ENCODE data around the gene KRT26.

Gene KRT26

DNA sequence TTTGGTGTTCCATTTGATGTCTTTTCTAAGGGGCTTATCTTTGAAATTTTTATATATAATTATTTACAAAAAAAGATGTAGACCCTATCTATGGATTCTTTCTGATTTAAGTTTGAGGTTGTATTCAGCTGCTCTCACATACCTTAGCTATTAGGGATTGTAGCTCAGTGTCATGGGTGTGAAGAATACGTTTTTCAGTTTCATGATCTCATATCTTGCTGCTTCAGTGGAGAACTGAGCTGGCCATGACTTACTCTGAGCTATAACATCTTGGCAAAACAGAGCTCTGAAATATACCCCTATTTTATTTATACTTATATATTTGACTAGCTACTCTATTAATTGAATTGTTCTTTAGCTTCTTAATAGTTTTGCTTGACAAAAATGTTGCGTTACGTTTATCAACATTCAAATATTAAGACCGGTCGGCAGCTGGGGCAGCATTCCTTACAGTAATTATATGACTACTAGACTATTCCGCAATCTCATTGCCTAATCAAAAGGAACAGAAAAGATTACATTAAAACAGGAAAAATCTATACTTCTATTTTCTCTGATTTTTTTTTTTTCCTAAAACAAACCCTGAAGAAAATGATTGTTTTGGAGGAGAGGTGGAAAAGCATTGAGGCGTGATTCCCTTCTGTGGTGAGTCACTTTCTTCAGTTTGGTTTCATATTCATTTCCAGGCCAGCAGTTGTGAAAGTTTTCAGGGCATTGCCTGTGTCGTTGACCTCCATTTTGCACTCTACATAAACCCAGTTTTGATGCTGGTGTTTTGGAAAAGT lies 44.4 kb downstream of the KRT26 start:
- Histone ChIP-seq H3K9ac (ENCODE audit: low read length in 2 of 2) (no peak overlapping the region), H3K9me3 (ENCODE audit: control insufficient read depth in 2 of 2, low read length in 2 of 2) (no peaks in the 10 kb centered on the region), H3K27ac (ENCODE audit: low read length) (no peak overlapping the region), H3K27me3 (ENCODE audit: control insufficient read depth in 1 of 2, insufficient read depth in 2 of 2, low read length in 2 of 2) (peaks cover 0 to 2% of the 10 kb centered on the region in 2 donors), H3K4me3 (ENCODE audit: low read length in 2 of 2) (no peak overlapping the region), H3K36me3 (ENCODE audit: control insufficient read depth in 2 of 2, insufficient read depth in 2 of 2, low read length in 2 of 2) (no peaks in the 10 kb centered on the region), H3K4me1 (ENCODE audit: control insufficient read depth, insufficient read depth, low read length) (no peaks in the 10 kb centered on the region)

DNA sequence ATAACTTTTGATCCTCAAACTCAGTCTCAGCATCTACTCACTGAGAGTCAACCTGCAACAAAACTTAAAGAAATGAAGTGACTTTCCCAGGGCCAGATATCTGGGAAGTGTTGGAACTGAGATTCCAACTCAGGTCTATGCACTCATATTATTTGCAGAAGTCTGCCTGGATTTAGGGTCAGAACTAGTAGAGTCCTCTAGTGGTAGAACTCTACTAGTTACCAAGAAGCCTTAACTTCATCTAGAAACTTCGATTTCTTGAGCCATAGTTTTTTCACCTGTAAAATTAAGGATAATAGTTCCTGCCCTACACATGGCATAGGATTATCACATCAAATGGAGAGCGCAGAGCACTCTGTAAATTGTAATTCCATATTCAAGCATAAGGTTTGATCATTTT lies 45.1 kb downstream of the KRT26 start:
- H3K4me3 ChIP-seq (ENCODE audit: low read length in 2 of 2): no peak overlapping the region
- H3K4me1 ChIP-seq (ENCODE audit: control insufficient read depth, insufficient read depth, low read length): no peaks in the 10 kb centered on the region
- H3K27me3 ChIP-seq (ENCODE audit: control insufficient read depth in 1 of 2, insufficient read depth in 2 of 2, low read length in 2 of 2): peaks cover 0 to 2% of the 10 kb centered on the region in 2 donors
- no peaks in the 10 kb centered on the region for H3K36me3 ChIP-seq (ENCODE audit: control insufficient read depth in 2 of 2, insufficient read depth in 2 of 2, low read length in 2 of 2)
- H3K9ac ChIP-seq (ENCODE audit: low read length in 2 of 2): no peak overlapping the region
- no peaks in the 10 kb centered on the region for H3K9me3 ChIP-seq (ENCODE audit: control insufficient read depth in 2 of 2, low read length in 2 of 2)
- H3K27ac ChIP-seq (ENCODE audit: low read length): no peak overlapping the region

- Histone ChIP-seq H3K4me3 (ENCODE audit: low read length in 2 of 2) (no peak overlapping the region), H3K9me3 (ENCODE audit: control insufficient read depth in 2 of 2, low read length in 2 of 2) (no peaks in the 10 kb centered on the region), H3K4me1 (ENCODE audit: control insufficient read depth, insufficient read depth, low read length) (no peaks in the 10 kb centered on the region), H3K27ac (ENCODE audit: low read length) (no peak overlapping the region), H3K9ac (ENCODE audit: low read length in 2 of 2) (no peak overlapping the region), H3K36me3 (ENCODE audit: control insufficient read depth in 2 of 2, insufficient read depth in 2 of 2, low read length in 2 of 2) (no peaks in the 10 kb centered on the region), H3K27me3 (ENCODE audit: control insufficient read depth in 1 of 2, insufficient read depth in 2 of 2, low read length in 2 of 2) (no peaks in the 10 kb centered on the region)
Observed at GRCh38 chr17:40724656-40725055, 47.3 kb downstream of the KRT26 start.

DNA sequence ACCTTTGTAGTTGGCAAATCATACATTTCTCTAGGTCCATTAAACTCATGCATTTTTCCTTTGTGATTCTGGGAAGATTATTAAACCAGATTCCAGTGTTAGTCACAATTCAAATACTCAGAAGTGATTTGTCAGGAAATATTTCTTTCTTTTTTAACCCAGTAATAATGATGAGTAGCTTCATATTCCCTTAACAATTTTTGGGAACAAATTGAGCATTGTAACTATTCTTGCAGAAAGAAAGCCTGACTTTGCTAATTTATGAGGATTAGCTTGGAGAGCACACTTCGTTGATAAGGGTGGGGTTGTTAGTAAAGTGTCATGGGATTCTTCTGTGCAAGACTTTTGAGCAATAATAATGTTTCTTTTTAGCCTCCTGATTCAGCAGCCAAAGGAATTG lies 49.8 kb downstream of the KRT26 start:
- no peak overlapping the region for H3K27ac ChIP-seq (ENCODE audit: low read length)
- no peaks in the 10 kb centered on the region for H3K27me3 ChIP-seq (ENCODE audit: control insufficient read depth in 1 of 2, insufficient read depth in 2 of 2, low read length in 2 of 2)
- no peaks in the 10 kb centered on the region for H3K36me3 ChIP-seq (ENCODE audit: control insufficient read depth in 2 of 2, insufficient read depth in 2 of 2, low read length in 2 of 2)
- H3K4me1 ChIP-seq (ENCODE audit: control insufficient read depth, insufficient read depth, low read length): no peaks in the 10 kb centered on the region
- H3K9me3 ChIP-seq (ENCODE audit: control insufficient read depth in 2 of 2, low read length in 2 of 2): no peaks in the 10 kb centered on the region
- H3K9ac ChIP-seq (ENCODE audit: low read length in 2 of 2): no peak overlapping the region
- no peak overlapping the region for H3K4me3 ChIP-seq (ENCODE audit: low read length in 2 of 2)

GRCh38 chr17:40720899-40721298 lies 51.1 kb downstream of the KRT26 start:
- H3K4me1 ChIP-seq (ENCODE audit: control insufficient read depth, insufficient read depth, low read length): no peaks in the 10 kb centered on the region
- H3K9ac ChIP-seq (ENCODE audit: low read length in 2 of 2): no peak overlapping the region
- no peaks in the 10 kb centered on the region for H3K9me3 ChIP-seq (ENCODE audit: control insufficient read depth in 2 of 2, low read length in 2 of 2)
- peaks cover 0 to 2% of the 10 kb centered on the region in 2 donors for H3K27me3 ChIP-seq (ENCODE audit: control insufficient read depth in 1 of 2, insufficient read depth in 2 of 2, low read length in 2 of 2)
- H3K4me3 ChIP-seq (ENCODE audit: low read length in 2 of 2): no peak overlapping the region
- H3K27ac ChIP-seq (ENCODE audit: low read length): no peak overlapping the region
- no peaks in the 10 kb centered on the region for H3K36me3 ChIP-seq (ENCODE audit: control insufficient read depth in 2 of 2, insufficient read depth in 2 of 2, low read length in 2 of 2)

- Histone ChIP-seq H3K9ac (ENCODE audit: low read length in 2 of 2) (no peak overlapping the region), H3K4me3 (ENCODE audit: low read length in 2 of 2) (no peak overlapping the region), H3K27me3 (ENCODE audit: control insufficient read depth in 1 of 2, insufficient read depth in 2 of 2, low read length in 2 of 2) (peaks cover 2 to 5% of the 10 kb centered on the region in 2 donors), H3K27ac (ENCODE audit: low read length) (no peak overlapping the region), H3K4me1 (ENCODE audit: control insufficient read depth, insufficient read depth, low read length) (no peaks in the 10 kb centered on the region), H3K36me3 (ENCODE audit: control insufficient read depth in 2 of 2, insufficient read depth in 2 of 2, low read length in 2 of 2) (no peaks in the 10 kb centered on the region), H3K9me3 (ENCODE audit: control insufficient read depth in 2 of 2, low read length in 2 of 2) (no peaks in the 10 kb centered on the region)
Observed at GRCh38 chr17:40718930-40719329, 53.1 kb downstream of the KRT26 start.

GRCh38 chr17:40717776-40718175 lies 54.2 kb downstream of the KRT26 start:
- Histone ChIP-seq H3K4me1 (ENCODE audit: control insufficient read depth, insufficient read depth, low read length) (no peaks in the 10 kb centered on the region), H3K9ac (ENCODE audit: low read length in 2 of 2) (no peak overlapping the region), H3K27me3 (ENCODE audit: control insufficient read depth in 1 of 2, insufficient read depth in 2 of 2, low read length in 2 of 2) (peaks cover 2 to 5% of the 10 kb centered on the region in 2 donors), H3K4me3 (ENCODE audit: low read length in 2 of 2) (no peak overlapping the region), H3K36me3 (ENCODE audit: control insufficient read depth in 2 of 2, insufficient read depth in 2 of 2, low read length in 2 of 2) (no peaks in the 10 kb centered on the region), H3K27ac (ENCODE audit: low read length) (no peak overlapping the region), H3K9me3 (ENCODE audit: control insufficient read depth in 2 of 2, low read length in 2 of 2) (no peaks in the 10 kb centered on the region)
